Endothelial cell of umbilical vein (primary cell): ENCODE results near the gene ORAI3. TPM values are rescaled to one million over a fixed set of nuclear protein-coding genes. Genes with fewer than 3 reads are reported as not detected.

Source experiments
- BruUV-seq: library from RNA; stranded (reverse); fragments of 400-500 nt; replicated peaks from 2 replicates; lab custom pipeline; 2021; lab: Mats Ljungman, UMichigan
- CTCF ChIA-PET: fragments of 300-600, 350-600 bp; sonication (Branson Sonifier 250); formaldehyde crosslinking; loops from one replicate; lab custom pipeline; 2021; ENCODE audit warnings: antibody characterized with exemption, inconsistent platforms; lab: Charles Lee
- POLR2A ChIA-PET: fragments of 300-600, 350-600 bp; sonication (Branson Sonifier 250); formaldehyde crosslinking; loops from one replicate; lab custom pipeline; 2021; ENCODE audit warnings: antibody characterized with exemption, inconsistent platforms; lab: Charles Lee
- DNase-seq: peaks from one replicate; pipeline ENCODE4 v3.0.0-alpha.2; 2011; ENCODE audit warnings: low read depth, low spot score
- FAIRE-seq: peaks from 2 replicates; lab custom pipeline; 2011; peaks lifted over from hg19 to GRCh38; lab: Jason Lieb, UNC
- H2AFZ ChIP-seq: 2 replicates; pipeline ENCODE4 v1.6.0; 2012; ENCODE audit warnings: low read depth, low read length, control low read depth, inconsistent platforms
- H3K27ac ChIP-seq: 2 replicates; pipeline ENCODE4 v1.5.1; 2011; ENCODE audit warnings: low read depth, mild to moderate bottlenecking, control low read depth, low read length, moderate library complexity; ENCODE audit not compliant: insufficient read depth
- H3K27me3 ChIP-seq, 2 experiments: 2 replicates each; pipeline versions ENCODE4 v1.6.0 to v1.6.1; 2011; ENCODE audit warnings: low read length in 2 of 2, mixed read lengths in 1 of 2; ENCODE audit not compliant: control insufficient read depth in 2 of 2, insufficient read depth in 2 of 2
- H3K36me3 ChIP-seq, 2 experiments: 2 replicates in 1 of 2; 3 replicates in 1 of 2; pipeline ENCODE4 v1.5.1; 2011; ENCODE audit warnings: low read length in 2 of 2, mild to moderate bottlenecking in 1 of 2, moderate library complexity in 1 of 2; ENCODE audit not compliant: control insufficient read depth in 2 of 2, insufficient read depth in 2 of 2; ENCODE audit errors: extremely low read depth in 1 of 2
- H3K4me1 ChIP-seq: 3 replicates; pipeline ENCODE4 v1.5.1; 2011; ENCODE audit warnings: mild to moderate bottlenecking, low read length; ENCODE audit not compliant: control insufficient read depth, insufficient read depth; ENCODE audit errors: extremely low read depth
- H3K4me2 ChIP-seq: 2 replicates; pipeline ENCODE4 v1.6.1; 2011; ENCODE audit warnings: low read length, control low read depth, mixed read lengths; ENCODE audit not compliant: insufficient read depth
- H3K4me3 ChIP-seq, 3 experiments: fragments of 200-600 bp in 1 of 3; sonication (generic), shearing (Covaris generic) in 1 of 3; replicated peaks in 1 of 3; 2 replicates each; pipeline ENCODE4 v1.5.1; 2011 to 2016; ENCODE audit warnings: control low read depth in 3 of 3, low read length in 3 of 3, mild to moderate bottlenecking in 2 of 3, inconsistent platforms in 1 of 3, low read depth in 1 of 3, moderate library complexity in 1 of 3; ENCODE audit not compliant: insufficient read depth in 1 of 3
- H3K79me2 ChIP-seq: 2 replicates; pipeline ENCODE4 v1.6.0; 2012; ENCODE audit warnings: low read length, inconsistent platforms; ENCODE audit not compliant: control insufficient read depth, insufficient read depth
- H3K9ac ChIP-seq: replicated peaks from 2 replicates; pipeline ENCODE3; 2011; ENCODE audit warnings: low read length, control low read depth; ENCODE audit not compliant: insufficient read depth; ENCODE audit errors: extremely low read depth
- H3K9me1 ChIP-seq: replicated peaks from 3 replicates; pipeline ENCODE4 v1.6.0; 2011; ENCODE audit warnings: mild to moderate bottlenecking, low read length; ENCODE audit not compliant: control insufficient read depth, insufficient read depth; ENCODE audit errors: extremely low read depth
- H3K9me3 ChIP-seq: replicated peaks from 2 replicates; pipeline ENCODE4 v1.5.1; 2012; ENCODE audit warnings: low read length, inconsistent platforms; ENCODE audit not compliant: control insufficient read depth, insufficient read depth
- H4K20me1 ChIP-seq: replicated peaks from 2 replicates; pipeline ENCODE3; 2011; ENCODE audit warnings: mild to moderate bottlenecking, low read length; ENCODE audit not compliant: control insufficient read depth, insufficient read depth; ENCODE audit errors: extremely low read depth
- EZH2 ChIP-seq: IDR thresholded peaks from 2 replicates; pipeline ENCODE4 v1.6.1; 2012; ENCODE audit warnings: borderline replicate concordance, low read depth, mild to moderate bottlenecking, moderate library complexity, low read length, inconsistent platforms; ENCODE audit not compliant: severe bottlenecking
- FOS ChIP-seq: IDR thresholded peaks from 2 replicates; pipeline ENCODE4 v1.6.1; 2011; ENCODE audit warnings: mild to moderate bottlenecking, low read length, moderate library complexity, borderline replicate concordance; ENCODE audit not compliant: insufficient read depth
- GATA2 ChIP-seq: IDR thresholded peaks from 2 replicates; pipeline ENCODE4 v1.7.0; 2011; ENCODE audit warnings: low read depth, mild to moderate bottlenecking, moderate library complexity, mixed read lengths, low read length; ENCODE audit not compliant: insufficient read length, insufficient read depth
- JUN ChIP-seq: IDR thresholded peaks from 2 replicates; pipeline ENCODE4 v1.6.1; 2011; ENCODE audit warnings: borderline replicate concordance, low read depth; ENCODE audit not compliant: insufficient read length, insufficient read depth
- MYC ChIP-seq: IDR thresholded peaks from one replicate; pipeline ENCODE4 v1.6.1; 2011; ENCODE audit warnings: mild to moderate bottlenecking, low read depth, low read length
- POLR2A ChIP-seq: IDR thresholded peaks from 2 replicates; pipeline ENCODE4 v1.6.1; 2012; ENCODE audit warnings: low read depth, mild to moderate bottlenecking, control low read depth, low read length
- POLR2AphosphoS5 ChIP-seq: IDR thresholded peaks from 2 replicates; pipeline ENCODE4 v1.6.1; 2012; ENCODE audit warnings: low read depth, mild to moderate bottlenecking, control low read depth, low read length, moderate library complexity; ENCODE audit not compliant: insufficient read depth
- dilution Hi-C: fragments of 300-500 bp; cut with MboI; formaldehyde crosslinking; loops from one replicate; pipeline ENCODE4 v1.15.0; 2019; ENCODE audit warnings: low sequenced_read_pairs; ENCODE audit not compliant: extremely low pct_ligation_motif_present
- intact Hi-C: fragments of 100-400 bp; cut with micrococcal nuclease; formaldehyde crosslinking; loops from one replicate; pipeline ENCODE4 v1.10.0; 2022
- polyA plus RNA-seq, 4 experiments: library from polyadenylated mRNA; depleted of rRNA in 3 of 4; stranded (reverse) in 3 of 4; unstranded in 1 of 4; fragments of >200 nt; gene quantifications; 2 replicates each; pipeline versions ENCODE4 v1.2.1 to v1.2.3, GENCODE V29; 2011 to 2012; ENCODE audit warnings: missing spikeins in 1 of 4
- total RNA-seq: library from RNA; stranded (reverse); gene quantifications from 2 replicates; pipeline ENCODE4 v1.2.3, GENCODE V29; 2021
- TF ChIP-seq, protein P1 (sequence below), 2 donors: IDR thresholded peaks; 1 replicate in 1 of 2; 2 replicates in 1 of 2; pipeline ENCODE4 v1.5.1; 2011; ENCODE audit warnings: low read length in 2 of 2, mild to moderate bottlenecking in 2 of 2, moderate library complexity in 2 of 2, control low read depth in 1 of 2, inconsistent platforms in 1 of 2, low read depth in 1 of 2; ENCODE audit not compliant: insufficient read depth in 1 of 2; ENCODE audit errors: extremely low read depth in 1 of 2
- TF ChIP-seq, protein P2 (sequence below): IDR thresholded peaks from 2 replicates; pipeline ENCODE4 v1.6.1; 2011; ENCODE audit not compliant: insufficient read depth, insufficient read length

Gene ORAI3
- total and polyA plus RNA-seq, 2 donors (not counting 3 experiments of a cell fraction or from before 2014, with no cell fraction given), result 17.6 to 25.4 TPM

DNA sequence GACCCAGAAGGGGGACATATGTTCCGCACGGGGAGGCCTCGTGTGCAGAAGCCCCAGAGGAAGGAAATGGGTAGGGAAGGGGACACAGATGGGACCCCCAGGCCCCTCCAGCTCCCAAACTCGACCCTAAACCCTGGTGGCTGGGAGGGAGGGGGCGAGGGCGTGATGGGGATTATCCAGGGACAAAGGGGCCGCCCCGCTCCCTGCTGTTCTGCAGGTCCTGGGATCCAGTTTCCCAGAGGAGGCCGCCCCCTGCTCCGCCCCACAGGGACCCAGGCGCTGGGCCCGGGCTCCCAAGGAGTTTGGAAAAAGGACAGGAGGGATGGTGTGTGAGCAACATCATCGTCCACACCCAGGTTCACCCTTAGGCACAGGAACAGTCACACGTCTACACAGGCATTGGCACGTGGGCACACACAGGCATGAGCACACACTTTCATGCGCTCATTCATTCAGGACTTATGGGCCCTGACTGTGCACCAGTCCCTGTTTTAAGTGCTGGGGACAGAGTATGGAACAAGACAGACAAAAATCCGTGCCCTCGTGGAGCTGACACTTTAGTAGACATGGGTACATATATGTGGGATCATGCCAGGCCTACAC lies 38.3 kb upstream of the ORAI3 start:
- dilution Hi-C loops, result no loop called here
- TF ChIP-seq, protein P1, sequence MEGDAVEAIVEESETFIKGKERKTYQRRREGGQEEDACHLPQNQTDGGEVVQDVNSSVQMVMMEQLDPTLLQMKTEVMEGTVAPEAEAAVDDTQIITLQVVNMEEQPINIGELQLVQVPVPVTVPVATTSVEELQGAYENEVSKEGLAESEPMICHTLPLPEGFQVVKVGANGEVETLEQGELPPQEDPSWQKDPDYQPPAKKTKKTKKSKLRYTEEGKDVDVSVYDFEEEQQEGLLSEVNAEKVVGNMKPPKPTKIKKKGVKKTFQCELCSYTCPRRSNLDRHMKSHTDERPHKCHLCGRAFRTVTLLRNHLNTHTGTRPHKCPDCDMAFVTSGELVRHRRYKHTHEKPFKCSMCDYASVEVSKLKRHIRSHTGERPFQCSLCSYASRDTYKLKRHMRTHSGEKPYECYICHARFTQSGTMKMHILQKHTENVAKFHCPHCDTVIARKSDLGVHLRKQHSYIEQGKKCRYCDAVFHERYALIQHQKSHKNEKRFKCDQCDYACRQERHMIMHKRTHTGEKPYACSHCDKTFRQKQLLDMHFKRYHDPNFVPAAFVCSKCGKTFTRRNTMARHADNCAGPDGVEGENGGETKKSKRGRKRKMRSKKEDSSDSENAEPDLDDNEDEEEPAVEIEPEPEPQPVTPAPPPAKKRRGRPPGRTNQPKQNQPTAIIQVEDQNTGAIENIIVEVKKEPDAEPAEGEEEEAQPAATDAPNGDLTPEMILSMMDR (IDR thresholded peaks at IDR 0.05; ENCODE audit: extremely low read depth in 1 of 2, insufficient read depth in 1 of 2, low read depth in 1 of 2, low read length in 2 of 2), result no peak
- TF ChIP-seq GATA2 (no peak), POLR2A (no peak), MYC (no peak), FOS (no peak), POLR2AphosphoS5 (no peak), JUN (no peak), EZH2 (no peak)
- TF ChIP-seq, protein P2, sequence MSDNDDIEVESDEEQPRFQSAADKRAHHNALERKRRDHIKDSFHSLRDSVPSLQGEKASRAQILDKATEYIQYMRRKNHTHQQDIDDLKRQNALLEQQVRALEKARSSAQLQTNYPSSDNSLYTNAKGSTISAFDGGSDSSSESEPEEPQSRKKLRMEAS, result no peak
- no peaks in the 10 kb centered on the region for H3K9me3 ChIP-seq
- no peak overlapping the region for H2AFZ ChIP-seq
- DNase-seq (no peak), FAIRE-seq (no peak)
- POLR2A ChIA-PET, result no interaction called here
- CTCF ChIA-PET, result interaction anchor here (1.4 to 4.6 kb wide), 2 partner anchors 10 to 66 kb away, joined by 4 to 26 read pairs; no protein-coding TSS in a partner anchor
- no peak overlapping the region for H3K27ac ChIP-seq
- H3K79me2 ChIP-seq, result no peaks in the 10 kb centered on the region
- BruUV-seq, result no TSS peak
- no peaks in the 10 kb centered on the region for H3K27me3 ChIP-seq
- no peaks in the 10 kb centered on the region for H3K9me1 ChIP-seq
- H3K4me3 ChIP-seq, result no peak overlapping the region
- H3K4me2 ChIP-seq, result no peak overlapping the region
- H3K4me1 ChIP-seq, result no peaks in the 10 kb centered on the region
- no peak overlapping the region for H3K9ac ChIP-seq
- intact Hi-C loops, result no loop called here
- H3K36me3 ChIP-seq, result no peaks in the 10 kb centered on the region
- no peaks in the 10 kb centered on the region for H4K20me1 ChIP-seq
